Measurements from ENCODE around the gene RAB3IL1.

DNA sequence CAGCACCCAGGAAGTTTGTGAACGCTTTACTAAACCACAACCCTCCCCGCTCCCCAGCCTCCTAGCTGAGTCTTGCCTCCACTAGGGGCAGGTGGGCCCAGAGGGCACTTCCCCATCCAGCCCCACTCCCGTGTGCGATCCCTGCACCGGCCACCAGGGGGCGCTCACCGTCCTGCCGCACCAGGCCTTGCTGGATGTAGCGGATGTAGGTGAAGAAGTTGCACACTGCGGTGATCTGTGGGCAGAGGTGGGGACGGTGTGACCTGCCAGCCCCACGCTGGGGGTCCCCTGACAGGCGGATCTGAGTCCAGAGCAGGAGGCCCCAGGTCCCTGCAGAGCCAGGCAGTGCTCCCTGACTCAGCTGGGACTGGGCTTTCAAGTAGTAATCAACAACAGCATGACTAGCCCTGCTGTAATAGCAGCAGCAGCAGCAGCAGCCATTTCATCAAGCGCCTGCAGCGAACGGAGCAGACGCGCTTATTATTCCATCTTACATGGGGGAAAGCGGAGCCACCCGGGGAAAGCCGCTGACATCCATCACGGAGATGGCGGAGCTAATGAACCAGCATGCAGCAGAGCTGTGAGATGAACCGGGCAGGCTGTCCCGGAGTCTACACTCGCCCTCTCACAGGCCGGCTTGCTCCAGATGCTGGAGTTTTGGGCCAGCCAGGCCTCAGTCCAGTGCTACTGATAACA is 18.1 kb downstream of the RAB3IL1 start:
- TF ChIP-seq, protein P1, sequence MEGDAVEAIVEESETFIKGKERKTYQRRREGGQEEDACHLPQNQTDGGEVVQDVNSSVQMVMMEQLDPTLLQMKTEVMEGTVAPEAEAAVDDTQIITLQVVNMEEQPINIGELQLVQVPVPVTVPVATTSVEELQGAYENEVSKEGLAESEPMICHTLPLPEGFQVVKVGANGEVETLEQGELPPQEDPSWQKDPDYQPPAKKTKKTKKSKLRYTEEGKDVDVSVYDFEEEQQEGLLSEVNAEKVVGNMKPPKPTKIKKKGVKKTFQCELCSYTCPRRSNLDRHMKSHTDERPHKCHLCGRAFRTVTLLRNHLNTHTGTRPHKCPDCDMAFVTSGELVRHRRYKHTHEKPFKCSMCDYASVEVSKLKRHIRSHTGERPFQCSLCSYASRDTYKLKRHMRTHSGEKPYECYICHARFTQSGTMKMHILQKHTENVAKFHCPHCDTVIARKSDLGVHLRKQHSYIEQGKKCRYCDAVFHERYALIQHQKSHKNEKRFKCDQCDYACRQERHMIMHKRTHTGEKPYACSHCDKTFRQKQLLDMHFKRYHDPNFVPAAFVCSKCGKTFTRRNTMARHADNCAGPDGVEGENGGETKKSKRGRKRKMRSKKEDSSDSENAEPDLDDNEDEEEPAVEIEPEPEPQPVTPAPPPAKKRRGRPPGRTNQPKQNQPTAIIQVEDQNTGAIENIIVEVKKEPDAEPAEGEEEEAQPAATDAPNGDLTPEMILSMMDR (IDR thresholded peaks at IDR 0.05) = peak; percentile 100
- TF ChIP-seq POLR2A (IDR thresholded peaks at IDR 0.05) = no peak
